ENCODE data around the gene RBM20. TPM values are rescaled to one million over a fixed set of nuclear protein-coding genes. Genes with fewer than 3 reads are reported as not detected.

Gene RBM20
- total RNA-seq, 4 donors from 2014 or later = 0.88 to 3.8 (median 1.9) TPM

DNA sequence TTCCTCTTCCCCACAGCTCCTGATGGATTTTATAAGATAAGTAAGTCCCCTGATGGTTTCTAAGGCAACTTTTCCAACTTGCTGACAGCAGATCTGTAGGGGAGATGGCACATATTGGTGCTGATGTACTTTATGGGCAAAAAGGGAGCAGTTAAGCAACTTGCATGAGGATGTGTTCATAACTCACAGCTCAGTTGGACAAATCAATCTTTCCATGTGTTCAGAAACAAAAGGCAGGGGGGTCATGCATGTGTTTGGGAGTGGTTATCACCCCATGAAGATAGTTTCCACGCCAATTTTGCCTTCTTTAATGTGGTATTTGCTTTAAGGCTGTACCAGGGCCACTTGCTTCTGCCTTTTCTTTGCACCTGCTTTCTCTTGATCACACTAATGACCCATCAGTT is 6.1 kb downstream of the RBM20 start:
- no peaks in the 10 kb centered on the region for H3K4me1 ChIP-seq
- intact Hi-C loops (cut with DNase I; ENCODE audit: low total_unique reads) = no loop called here
- no peak for DNase-seq
- H3K9me3 ChIP-seq = no peaks in the 10 kb centered on the region
- H3K27ac ChIP-seq = no peak overlapping the region
- H3K36me3 ChIP-seq = no peaks in the 10 kb centered on the region
- no peak overlapping the region for H3K4me3 ChIP-seq
- TF ChIP-seq POLR2A (IDR thresholded peaks at IDR 0.05) = no peak
- TF ChIP-seq, protein P1, sequence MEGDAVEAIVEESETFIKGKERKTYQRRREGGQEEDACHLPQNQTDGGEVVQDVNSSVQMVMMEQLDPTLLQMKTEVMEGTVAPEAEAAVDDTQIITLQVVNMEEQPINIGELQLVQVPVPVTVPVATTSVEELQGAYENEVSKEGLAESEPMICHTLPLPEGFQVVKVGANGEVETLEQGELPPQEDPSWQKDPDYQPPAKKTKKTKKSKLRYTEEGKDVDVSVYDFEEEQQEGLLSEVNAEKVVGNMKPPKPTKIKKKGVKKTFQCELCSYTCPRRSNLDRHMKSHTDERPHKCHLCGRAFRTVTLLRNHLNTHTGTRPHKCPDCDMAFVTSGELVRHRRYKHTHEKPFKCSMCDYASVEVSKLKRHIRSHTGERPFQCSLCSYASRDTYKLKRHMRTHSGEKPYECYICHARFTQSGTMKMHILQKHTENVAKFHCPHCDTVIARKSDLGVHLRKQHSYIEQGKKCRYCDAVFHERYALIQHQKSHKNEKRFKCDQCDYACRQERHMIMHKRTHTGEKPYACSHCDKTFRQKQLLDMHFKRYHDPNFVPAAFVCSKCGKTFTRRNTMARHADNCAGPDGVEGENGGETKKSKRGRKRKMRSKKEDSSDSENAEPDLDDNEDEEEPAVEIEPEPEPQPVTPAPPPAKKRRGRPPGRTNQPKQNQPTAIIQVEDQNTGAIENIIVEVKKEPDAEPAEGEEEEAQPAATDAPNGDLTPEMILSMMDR (IDR thresholded peaks at IDR 0.05) = no peak
- H3K27me3 ChIP-seq = peaks cover 0 to 39% of the 10 kb centered on the region in 2 donors

DNA sequence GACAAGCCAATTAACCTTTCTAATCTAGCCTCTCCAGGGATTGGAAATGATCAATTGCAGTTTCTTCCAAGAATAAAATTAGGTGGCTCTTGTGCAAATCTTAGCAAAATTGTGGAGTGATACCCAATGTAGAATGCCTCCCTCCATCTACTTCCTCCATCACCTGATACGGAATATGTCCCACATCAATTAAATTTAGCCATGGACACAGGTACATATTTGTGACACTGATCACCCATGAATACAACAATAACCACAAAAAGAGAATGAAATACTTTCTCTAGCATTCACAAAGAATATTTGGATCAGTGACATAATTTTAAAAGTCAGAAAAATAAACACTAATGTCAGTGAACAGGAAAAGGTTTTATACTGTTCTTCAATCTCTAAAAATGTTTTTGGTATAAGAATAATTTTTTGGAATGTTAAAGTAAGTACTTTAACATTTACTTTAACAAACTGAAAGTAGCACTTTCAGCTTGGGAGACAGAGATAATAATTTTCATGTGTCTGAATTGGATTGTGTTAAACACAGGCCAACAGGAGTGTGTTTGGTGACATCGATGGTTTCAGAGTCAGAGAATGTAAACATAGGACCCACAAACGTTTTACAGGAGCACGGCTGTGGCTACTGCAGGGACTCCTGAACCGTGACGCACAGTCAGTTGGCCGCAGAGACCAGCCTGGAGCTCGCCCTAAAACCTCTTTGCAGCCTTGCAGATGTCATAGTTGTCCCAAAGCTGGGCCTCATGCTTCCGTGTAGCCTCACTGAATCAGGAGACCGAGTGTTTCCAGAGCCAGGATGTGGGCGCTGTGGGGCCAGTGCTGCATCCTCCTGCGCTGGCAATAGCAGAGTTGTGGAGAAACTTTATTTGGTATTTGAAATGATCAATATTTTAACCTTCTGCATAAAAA is 7.2 kb downstream of the RBM20 start:
- H3K27ac ChIP-seq = no peak overlapping the region
- intact Hi-C loops (cut with DNase I; ENCODE audit: low total_unique reads) = no loop called here

DNA sequence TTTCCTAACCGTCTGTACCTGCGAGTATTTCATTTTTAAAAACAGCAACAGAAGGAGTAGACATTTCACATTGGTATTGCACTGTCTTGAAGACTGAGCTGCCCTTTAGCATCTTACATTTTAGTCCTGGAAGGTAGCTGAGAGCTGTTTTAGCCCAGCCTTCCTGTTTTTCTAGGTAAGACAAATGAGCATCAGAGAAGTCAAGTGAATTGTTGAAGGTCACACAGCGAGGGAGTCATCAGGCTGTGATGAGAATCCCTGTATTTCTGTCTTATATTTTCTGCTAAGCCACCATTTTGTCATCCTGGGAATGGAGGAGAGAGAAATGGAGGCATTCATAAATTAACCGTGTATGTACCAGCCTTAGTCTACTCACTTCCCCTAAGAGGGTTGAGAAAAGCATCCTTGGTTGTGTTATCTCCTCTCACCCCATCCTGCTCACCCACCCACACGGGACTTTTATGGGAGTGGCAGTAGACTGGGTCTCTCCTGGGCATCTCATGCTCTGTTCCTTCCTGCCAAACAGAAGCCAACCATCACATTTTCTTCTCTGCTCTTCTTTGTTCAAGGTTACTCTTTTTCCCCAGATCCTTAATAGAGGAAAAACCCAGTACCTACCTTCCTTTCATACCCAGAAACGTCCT is 8.5 kb downstream of the RBM20 start:
- no peaks in the 10 kb centered on the region for H3K4me1 ChIP-seq
- DNase-seq = no peak
- no peaks in the 10 kb centered on the region for H3K36me3 ChIP-seq
- H3K27me3 ChIP-seq = peaks cover 0 to 17% of the 10 kb centered on the region in 2 donors
- no peak overlapping the region for H3K4me3 ChIP-seq
- intact Hi-C loops (cut with DNase I; ENCODE audit: low total_unique reads) = no loop called here
- H3K9me3 ChIP-seq = no peaks in the 10 kb centered on the region
- H3K27ac ChIP-seq = no peak overlapping the region
- TF ChIP-seq, protein P1 (IDR thresholded peaks at IDR 0.05) = no peak
- no peak for TF ChIP-seq POLR2A (IDR thresholded peaks at IDR 0.05)

More for the DNA sequence above, 7.2 kb downstream of the RBM20 start:
- DNase-seq = no peak
- H3K9me3 ChIP-seq = no peaks in the 10 kb centered on the region
- TF ChIP-seq POLR2A (IDR thresholded peaks at IDR 0.05) = no peak
- TF ChIP-seq, protein P1 (IDR thresholded peaks at IDR 0.05) = no peak
- H3K36me3 ChIP-seq = no peaks in the 10 kb centered on the region
- H3K27me3 ChIP-seq = peaks cover 0 to 29% of the 10 kb centered on the region in 2 donors
- no peaks in the 10 kb centered on the region for H3K4me1 ChIP-seq
- H3K4me3 ChIP-seq = no peak overlapping the region

DNA sequence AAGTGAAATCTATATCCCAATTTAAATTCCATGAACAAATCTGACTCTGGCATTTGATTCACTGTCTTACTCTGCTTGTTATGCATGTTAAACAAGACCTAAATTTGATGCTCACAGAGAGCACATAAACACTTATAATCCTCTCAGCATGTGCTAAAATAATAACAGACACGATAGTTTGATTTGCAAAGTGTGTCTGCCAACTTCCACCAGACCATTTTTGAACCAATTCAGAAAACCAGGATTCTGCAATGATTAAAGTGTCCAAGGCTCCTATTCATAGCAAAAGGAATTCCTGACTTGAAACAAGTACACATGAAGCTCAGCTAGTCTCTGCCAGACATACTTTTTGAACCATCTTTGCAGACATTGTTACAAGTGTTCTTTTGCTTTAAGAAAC is 11.2 kb downstream of the RBM20 start:
- no peaks in the 10 kb centered on the region for H3K9me3 ChIP-seq
- H3K27ac ChIP-seq = no peak overlapping the region
- DNase-seq = no peak
- TF ChIP-seq POLR2A (IDR thresholded peaks at IDR 0.05) = no peak
- H3K27me3 ChIP-seq = peaks cover 0 to under 1% of the 10 kb centered on the region in 2 donors
- no peaks in the 10 kb centered on the region for H3K4me1 ChIP-seq
- H3K4me3 ChIP-seq = no peak overlapping the region
- intact Hi-C loops (cut with DNase I; ENCODE audit: low total_unique reads) = no loop called here
- H3K36me3 ChIP-seq = no peaks in the 10 kb centered on the region

DNA sequence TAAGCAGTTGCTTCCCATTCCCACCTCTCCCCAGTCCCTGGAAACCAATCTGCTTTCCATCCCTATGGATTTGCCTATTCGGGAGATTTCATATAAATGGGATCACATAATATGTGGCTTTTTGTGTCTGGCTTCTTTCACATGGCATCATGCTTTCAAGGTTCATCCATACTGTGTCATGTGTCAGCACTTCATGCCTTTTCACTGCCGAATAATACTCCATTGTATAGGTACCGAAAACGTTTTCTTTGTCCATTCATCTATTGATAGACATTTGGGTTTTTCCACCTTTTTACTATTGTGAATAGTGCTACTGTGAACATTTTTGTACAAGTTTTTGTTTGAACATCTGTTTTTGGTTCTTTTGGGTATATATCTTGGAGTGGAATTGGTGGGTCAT is 12.5 kb downstream of the RBM20 start:
- Histone ChIP-seq H3K27me3 (no peaks in the 10 kb centered on the region), H3K27ac (no peak overlapping the region), H3K4me3 (no peak overlapping the region), H3K9me3 (no peaks in the 10 kb centered on the region), H3K36me3 (no peaks in the 10 kb centered on the region), H3K4me1 (no peaks in the 10 kb centered on the region)
- intact Hi-C loops (cut with DNase I; ENCODE audit: low total_unique reads) = no loop called here
- TF ChIP-seq, protein P1 (IDR thresholded peaks at IDR 0.05) = no peak
- no peak for TF ChIP-seq POLR2A (IDR thresholded peaks at IDR 0.05)
- no peak for DNase-seq

All from uterus (tissue), 4 donors.